Uterus (tissue), 4 donors: ENCODE results near the gene NR1I3. TPM values are rescaled to one million over a fixed set of nuclear protein-coding genes. Genes with fewer than 3 reads are reported as not detected.

Source experiments
- DNase-seq, 2 donors: peaks; one replicate each; pipeline ENCODE4 v3.0.0-alpha.2; 2019 to 2020
- H3K27ac ChIP-seq, 2 donors: fragments of 200-600 bp; sonication (generic); 1 replicate in 1 of 2; 2 replicates in 1 of 2; pipeline ENCODE4 v1.5.1; 2016 to 2018
- H3K27me3 ChIP-seq, 2 donors: fragments of 200-600 bp; sonication (generic); one replicate each; pipeline ENCODE4 v1.5.1; 2018 to 2019; ENCODE audit warnings: control low read depth in 1 of 2
- H3K36me3 ChIP-seq, 2 donors: fragments of 200-600 bp; sonication (generic); one replicate each; pipeline ENCODE4 v1.5.1; 2019; ENCODE audit warnings: control low read depth in 1 of 2
- H3K4me1 ChIP-seq, 2 donors: fragments of 200-600 bp; sonication (generic); one replicate each; pipeline ENCODE4 v1.5.1; 2018 to 2019; ENCODE audit warnings: control low read depth in 1 of 2
- H3K4me3 ChIP-seq, 2 donors: fragments of 200-600 bp; sonication (generic); 1 replicate in 1 of 2; 2 replicates in 1 of 2; pipeline ENCODE4 v1.5.1; 2018 to 2019; ENCODE audit warnings: mild to moderate bottlenecking in 1 of 2
- H3K9me3 ChIP-seq, 2 donors: fragments of 200-600 bp; sonication (generic); one replicate each; pipeline ENCODE4 v1.5.1; 2019; ENCODE audit warnings: control low read depth in 1 of 2
- CTCF ChIP-seq, 4 experiments: fragments of 200-600 bp in 2 of 4; fragments of 450-650 bp in 2 of 4; sonication (generic) in 2 of 4; IDR thresholded peaks; one replicate each; pipeline ENCODE4 v1.5.1; 2016 to 2019; ENCODE audit warnings: antibody characterized with exemption in 4 of 4, mild to moderate bottlenecking in 2 of 4, moderate library complexity in 1 of 4
- POLR2A ChIP-seq, 2 donors: fragments of 450-650 bp; IDR thresholded peaks; one replicate each; pipeline ENCODE4 v1.6.1; 2016; ENCODE audit warnings: antibody characterized with exemption in 2 of 2, mild to moderate bottlenecking in 1 of 2, moderate library complexity in 1 of 2
- intact Hi-C: fragments of 100-400 bp; cut with DNase I; formaldehyde crosslinking; loops from one replicate; pipeline ENCODE4 v1.15.1; 2023; ENCODE audit warnings: low total_unique reads
- total RNA-seq, 4 donors: library from RNA; depleted of rRNA in 3 of 4; stranded (reverse); fragments of >200 nt in 3 of 4; gene quantifications; one replicate each; pipeline versions ENCODE4 v1.1.0 to v1.2.4, GENCODE V29; 2014 to 2023
- donor health status: DM: yes; HTN: yes; CAD: no.

Gene NR1I3
- total RNA-seq, 4 donors from 2014 or later: not detected

GRCh38 chr1:161196111-161196510, 41.9 kb downstream of the NR1I3 start:
- TF ChIP-seq POLR2A (IDR thresholded peaks at IDR 0.05) (no peak), CTCF (IDR thresholded peaks at IDR 0.05) (no peak)
- DNase-seq: no peak
- Histone ChIP-seq H3K36me3 (no peaks in the 10 kb centered on the region), H3K4me1 (peaks cover 17 to 29% of the 10 kb centered on the region in 2 donors), H3K9me3 (no peaks in the 10 kb centered on the region), H3K4me3 (peak overlapping the region in 1 of 2 donors; percentile 40), H3K27me3 (no peaks in the 10 kb centered on the region), H3K27ac (peak overlapping the region; percentile 98 to 99)
- intact Hi-C loops: no loop called here

GRCh38 chr1:161195171-161195570, 42.8 kb downstream of the NR1I3 start:
- no peak for DNase-seq
- intact Hi-C loops: no loop called here
- H3K27me3 ChIP-seq: no peaks in the 10 kb centered on the region
- TF ChIP-seq CTCF (IDR thresholded peaks at IDR 0.05) (no peak), POLR2A (IDR thresholded peaks at IDR 0.05) (no peak)
- H3K9me3 ChIP-seq: no peaks in the 10 kb centered on the region
- no peak overlapping the region for H3K27ac ChIP-seq
- no peaks in the 10 kb centered on the region for H3K36me3 ChIP-seq
- H3K4me3 ChIP-seq: no peak overlapping the region
- H3K4me1 ChIP-seq: peaks cover 11 to 19% of the 10 kb centered on the region in 2 donors

- Histone ChIP-seq H3K9me3 (no peaks in the 10 kb centered on the region), H3K36me3 (no peaks in the 10 kb centered on the region), H3K4me3 (no peak overlapping the region), H3K27me3 (no peaks in the 10 kb centered on the region), H3K4me1 (peaks cover 6 to 9% of the 10 kb centered on the region in 2 donors), H3K27ac (peak overlapping the region in 1 of 2 donors; percentile 43)
- no peak for DNase-seq
- intact Hi-C loops: no loop called here
- peak in 2 of 4 experiments; percentile 13 to 39 for TF ChIP-seq CTCF (IDR thresholded peaks at IDR 0.05)
- TF ChIP-seq POLR2A (IDR thresholded peaks at IDR 0.05): no peak
These were observed 44.3 kb downstream of the NR1I3 start for GRCh38 chr1:161193561-161194235.

- intact Hi-C loops: no loop called here
- TF ChIP-seq POLR2A (IDR thresholded peaks at IDR 0.05): no peak
- TF ChIP-seq CTCF (IDR thresholded peaks at IDR 0.05): peak; percentile 70 to 86 (median 84)
- no peaks in the 10 kb centered on the region for H3K27me3 ChIP-seq
- DNase-seq: peak; percentile 55 to 68
- peaks cover 3 to 6% of the 10 kb centered on the region in 2 donors for H3K4me1 ChIP-seq
- no peaks in the 10 kb centered on the region for H3K36me3 ChIP-seq
- peak overlapping the region; percentile 42 to 43 for H3K27ac ChIP-seq
- no peak overlapping the region for H3K4me3 ChIP-seq
- no peaks in the 10 kb centered on the region for H3K9me3 ChIP-seq
These were observed 45.2 kb downstream of the NR1I3 start for GRCh38 chr1:161192476-161193465.

- Histone ChIP-seq H3K27me3 (no peaks in the 10 kb centered on the region), H3K4me3 (no peak overlapping the region), H3K4me1 (peaks cover 3 to 5% of the 10 kb centered on the region in 2 donors), H3K36me3 (no peaks in the 10 kb centered on the region), H3K27ac (no peak overlapping the region), H3K9me3 (no peaks in the 10 kb centered on the region)
- intact Hi-C loops: no loop called here
- DNase-seq: no peak
- TF ChIP-seq CTCF (IDR thresholded peaks at IDR 0.05) (no peak), POLR2A (IDR thresholded peaks at IDR 0.05) (no peak)
These were observed 46.0 kb downstream of the NR1I3 start for GRCh38 chr1:161191971-161192370.
